ENCODE data around the gene STAC2. TPM values are rescaled to one million over a fixed set of nuclear protein-coding genes. Genes with fewer than 3 reads are reported as not detected.

The STAC2 gene
- total and polyA plus RNA-seq, 9 of the 15 experiments (the other 6 are each of a cell fraction or from before 2014, with no cell fraction given): not detected

- TF ChIP-seq HDAC2 (IDR thresholded peaks at IDR 0.05) (no peak), ZNF764 (CRISPR knock-in tag; IDR thresholded peaks at IDR 0.05; ENCODE audit: low read depth) (no peak), IFI16 (CRISPR knock-in tag; IDR thresholded peaks at IDR 0.05) (no peak), PKNOX1 (IDR thresholded peaks at IDR 0.05) (no peak), ZNF384 (IDR thresholded peaks at IDR 0.05; ENCODE audit: low read depth, low read length) (no peak), RBM22 (IDR thresholded peaks at IDR 0.05; ENCODE audit: low read depth, low read length, poor library complexity, severe bottlenecking) (no peak), BRD9 (IDR thresholded peaks at IDR 0.05; ENCODE audit: low read depth, partially characterized antibody) (no peak), NR1H2 (CRISPR knock-in tag; IDR thresholded peaks at IDR 0.05) (no peak), CTBP1 (IDR thresholded peaks at IDR 0.05; ENCODE audit: borderline replicate concordance) (peak; percentile 53; the same call in 1 of the 2 replicates), DPF2 (IDR thresholded peaks at IDR 0.05) (0 out of 2 replicates have a peak, but pooled peaks have one; percentile 14), C11orf30 (IDR thresholded peaks at IDR 0.05; ENCODE audit: low read depth) (no peak), ETV6 (IDR thresholded peaks at IDR 0.05; ENCODE audit: borderline replicate concordance in 1 of 2, low read depth in 2 of 2, low read length in 1 of 2) (no peak), ETV6 (CRISPR knock-in tag; IDR thresholded peaks at IDR 0.05; ENCODE audit: borderline replicate concordance) (no peak), CTCF (IDR thresholded peaks at IDR 0.05 in 2 of 3, conservative IDR thresholded peaks at IDR 0.05 in 1 of 3; ENCODE audit: insufficient read depth in 2 of 3, low read depth in 1 of 3, low read length in 3 of 3) (peak; percentile 99 to 100 (median 99)), NFIX (CRISPR knock-in tag; IDR thresholded peaks at IDR 0.05; ENCODE audit: low read depth) (no peak), ARID1B (IDR thresholded peaks at IDR 0.05) (no peak)
- TF ChIP-seq, protein P1, sequence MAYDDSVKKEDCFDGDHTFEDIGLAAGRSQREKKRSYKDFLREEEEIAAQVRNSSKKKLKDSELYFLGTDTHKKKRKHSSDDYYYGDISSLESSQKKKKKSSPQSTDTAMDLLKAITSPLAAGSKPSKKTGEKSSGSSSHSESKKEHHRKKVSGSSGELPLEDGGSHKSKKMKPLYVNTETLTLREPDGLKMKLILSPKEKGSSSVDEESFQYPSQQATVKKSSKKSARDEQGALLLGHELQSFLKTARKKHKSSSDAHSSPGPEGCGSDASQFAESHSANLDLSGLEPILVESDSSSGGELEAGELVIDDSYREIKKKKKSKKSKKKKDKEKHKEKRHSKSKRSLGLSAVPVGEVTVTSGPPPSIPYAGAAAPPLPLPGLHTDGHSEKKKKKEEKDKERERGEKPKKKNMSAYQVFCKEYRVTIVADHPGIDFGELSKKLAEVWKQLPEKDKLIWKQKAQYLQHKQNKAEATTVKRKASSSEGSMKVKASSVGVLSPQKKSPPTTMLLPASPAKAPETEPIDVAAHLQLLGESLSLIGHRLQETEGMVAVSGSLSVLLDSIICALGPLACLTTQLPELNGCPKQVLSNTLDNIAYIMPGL (CRISPR knock-in tag; IDR thresholded peaks at IDR 0.05): no peak
These were observed 10.1 kb upstream of the STAC2 start (continued) for GRCh38 chr17:39235555-39236449.

Measured in K562 (cell line).